GM18520 (cell line): Measurements from ENCODE around the gene PLEKHF1.

ENCODE experiments used
- ATAC-seq: cut with Tn5 transposase; IDR thresholded peaks from one replicate; pipeline ENCODE4 v1.9.1; 2021; ENCODE audit not compliant: unreplicated experiment

PLEKHF1 gene

DNA sequence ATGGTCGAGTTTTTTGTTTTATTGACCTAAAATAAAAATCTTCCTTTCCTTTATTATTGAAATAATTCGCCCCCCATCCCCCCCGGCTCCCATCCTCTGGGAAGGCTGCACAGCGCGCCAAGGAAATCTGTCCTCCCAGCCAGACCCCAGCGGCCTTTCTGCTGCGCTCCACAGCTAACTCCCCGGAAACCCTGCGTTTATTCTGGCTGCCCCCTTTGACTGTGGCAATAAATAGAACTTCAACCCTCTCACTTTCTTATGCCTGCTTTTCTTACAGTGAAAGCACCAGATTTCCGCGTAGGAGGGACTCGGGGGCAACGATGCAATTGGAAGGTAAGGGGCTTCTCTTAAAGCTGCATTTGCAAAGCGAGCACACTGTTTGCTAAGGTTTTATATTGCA, 59.5 kb downstream of the PLEKHF1 start:
- no peak for ATAC-seq
